SK-N-SH (cell line): ENCODE results near the gene CCDC34. TPM values are rescaled to one million over a fixed set of nuclear protein-coding genes. Genes with fewer than 3 reads are reported as not detected.

Experiments
- CTCF ChIA-PET: fragments of 300-600, 350-600 bp; formaldehyde crosslinking; extraction: SDS; loops from one replicate; lab custom pipeline; 2021; lab: Yijun Ruan, JAX
- POLR2A ChIA-PET: fragments of 350-600 bp; sonication (Branson Sonifier 250); formaldehyde crosslinking; extraction: SDS; loops from one replicate; lab custom pipeline; 2020; ENCODE audit warnings: antibody characterized with exemption, inconsistent platforms; lab: Yijun Ruan, JAX
- DNase-seq: peaks from one replicate; pipeline ENCODE4 v3.0.0; 2012
- H2AFZ ChIP-seq: fragments of 200-600 bp; sonication (generic); 2 replicates; pipeline ENCODE4 v1.8.1; 2016; ENCODE audit warnings: antibody characterized with exemption, mild to moderate bottlenecking, low read depth
- H3F3A ChIP-seq: fragments of 200-600 bp; sonication (generic); replicated peaks from 2 replicates; pipeline ENCODE3; 2016; ENCODE audit warnings: antibody characterized with exemption, mild to moderate bottlenecking; ENCODE audit not compliant: insufficient read depth
- H3K27ac ChIP-seq, 2 experiments: fragments of 200-500 bp in 1 of 2; fragments of 200-600 bp in 1 of 2; sonication (Bioruptor generic) in 1 of 2; sonication (generic), shearing (Covaris generic) in 1 of 2; 2 replicates each; pipeline versions ENCODE4 v1.5.1 to v1.6.1; 2014 to 2016; ENCODE audit warnings: low read depth in 2 of 2, inconsistent platforms in 1 of 2, low read length in 1 of 2, mild to moderate bottlenecking in 1 of 2, mixed read lengths in 1 of 2
- H3K27me3 ChIP-seq: fragments of 200-600 bp; sonication (generic), shearing (Covaris generic); 2 replicates; pipeline ENCODE4 v1.6.1; 2016; ENCODE audit warnings: mixed run types; ENCODE audit not compliant: insufficient read depth
- H3K36me3 ChIP-seq, 2 experiments: fragments of 200-500 bp in 1 of 2; fragments of 200-600 bp in 1 of 2; sonication (Bioruptor generic) in 1 of 2; sonication (generic) in 1 of 2; replicated peaks in 1 of 2; 2 replicates each; pipeline versions ENCODE3 to v1.5.1; 2014 to 2016; ENCODE audit warnings: low read length in 1 of 2, mild to moderate bottlenecking in 1 of 2; ENCODE audit not compliant: insufficient read depth in 2 of 2, control insufficient read depth in 1 of 2
- H3K4me1 ChIP-seq, 2 experiments: fragments of 200-500 bp in 1 of 2; fragments of 200-600 bp in 1 of 2; sonication (Bioruptor generic) in 1 of 2; sonication (generic), shearing (Covaris generic) in 1 of 2; 2 replicates each; pipeline versions ENCODE4 v1.5.1 to v1.6.1; 2014 to 2016; ENCODE audit warnings: low read depth in 1 of 2, low read length in 1 of 2, mixed run types in 1 of 2; ENCODE audit not compliant: insufficient read depth in 2 of 2, control insufficient read depth in 1 of 2
- H3K4me2 ChIP-seq: fragments of 200-600 bp; sonication (generic), shearing (Covaris generic); 2 replicates; pipeline ENCODE4 v1.6.1; 2017; ENCODE audit warnings: mixed run types
- H3K4me3 ChIP-seq, 2 experiments: fragments of 200-500 bp in 1 of 2; fragments of 200-600 bp in 1 of 2; sonication (Bioruptor generic) in 1 of 2; sonication (generic), shearing (Covaris generic) in 1 of 2; 2 replicates each; pipeline versions ENCODE4 v1.5.1 to v1.8.1; 2014 to 2016; ENCODE audit warnings: low read depth in 2 of 2, inconsistent platforms in 1 of 2, low read length in 1 of 2, mild to moderate bottlenecking in 1 of 2, mixed read lengths in 1 of 2, moderate library complexity in 1 of 2
- H3K79me2 ChIP-seq: fragments of 200-600 bp; sonication (generic); 2 replicates; pipeline ENCODE4 v1.8.1; 2017; ENCODE audit warnings: mild to moderate bottlenecking; ENCODE audit not compliant: insufficient read depth
- H3K9ac ChIP-seq: fragments of 200-600 bp; sonication (generic); 2 replicates; pipeline ENCODE4 v1.6.1; 2017; ENCODE audit warnings: mixed run types
- H3K9me2 ChIP-seq: fragments of 200-600 bp; sonication (generic); 2 replicates; pipeline ENCODE4 v1.6.1; 2017; ENCODE audit warnings: mixed run types
- H3K9me3 ChIP-seq: fragments of 200-600 bp; sonication (generic); 2 replicates; pipeline ENCODE4 v1.6.1; 2017; ENCODE audit warnings: mixed run types, mild to moderate bottlenecking, moderate library complexity
- H4K20me1 ChIP-seq: fragments of 200-600 bp; sonication (generic); 2 replicates; pipeline ENCODE4 v1.6.1; 2017; ENCODE audit warnings: mild to moderate bottlenecking, mixed run types; ENCODE audit not compliant: insufficient read depth
- CHD2 ChIP-seq: fragments of 150-350 bp; IDR thresholded peaks from 2 replicates; pipeline ENCODE4 v1.6.1; 2018; ENCODE audit warnings: low read length; ENCODE audit not compliant: partially characterized antibody
- EP300 ChIP-seq, 2 experiments: IDR thresholded peaks; 2 replicates each; pipeline versions ENCODE4 v1.4.0 to v1.6.1; 2012; ENCODE audit warnings: borderline replicate concordance in 1 of 2, low read depth in 1 of 2, low read length in 1 of 2
- GABPA ChIP-seq: IDR thresholded peaks from 2 replicates; pipeline ENCODE4 v1.4.0; 2012; ENCODE audit warnings: low read depth, mild to moderate bottlenecking
- GATA2 ChIP-seq: sonication (generic); formaldehyde crosslinking; IDR thresholded peaks from 2 replicates; pipeline ENCODE4 v1.5.0; 2020; ENCODE audit warnings: mild to moderate bottlenecking, missing genetic modification reagents
- MXI1 ChIP-seq: IDR thresholded peaks from 2 replicates; pipeline ENCODE4 v1.6.1; 2012; ENCODE audit warnings: mild to moderate bottlenecking, low read depth, low read length, improper control_type of control experiment
- NFIC ChIP-seq: IDR thresholded peaks from 2 replicates; pipeline ENCODE4 v1.4.0; 2012; ENCODE audit warnings: borderline replicate concordance
- NRF1 ChIP-seq: IDR thresholded peaks from 2 replicates; pipeline ENCODE4 v1.6.1; 2012; ENCODE audit warnings: low read depth, mild to moderate bottlenecking, low read length
- SMC3 ChIP-seq: IDR thresholded peaks from 2 replicates; pipeline ENCODE4 v1.6.1; 2012; ENCODE audit warnings: low read depth, low read length, improper control_type of control experiment
- TEAD4 ChIP-seq: IDR thresholded peaks from 2 replicates; pipeline ENCODE4 v1.4.0; 2012; ENCODE audit warnings: mild to moderate bottlenecking, borderline replicate concordance; ENCODE audit not compliant: insufficient read depth
- WGBS: methylation state at CpG from one replicate; pipeline ENCODE4 v1.1.6; 2017; ENCODE audit warnings: low lambda C conversion rate; 5-methylcytosine and 5-hydroxymethylcytosine counted together
- polyA plus RNA-seq, 3 experiments: library from polyadenylated mRNA; depleted of rRNA; stranded (reverse); fragments of >200 nt; gene quantifications; 2 replicates each; pipeline ENCODE4 v1.2.3, GENCODE V29; 2012
- TF ChIP-seq, protein P1 (sequence below): fragments of 150-350 bp; IDR thresholded peaks from 2 replicates; pipeline ENCODE4 v1.6.1; 2016; ENCODE audit warnings: mild to moderate bottlenecking, low read depth, low read length

Gene CCDC34
- polyA plus RNA-seq, 1 of the 3 experiments (the other 2 are of a cell fraction): 6.7 TPM

- peaks cover 9 to 17% of the 10 kb centered on the region in 2 experiments for H3K36me3 ChIP-seq
- H3K9me3 ChIP-seq: no peaks in the 10 kb centered on the region
- no peaks in the 10 kb centered on the region for H3K79me2 ChIP-seq
- no peak overlapping the region for H3K27ac ChIP-seq
- H3K27me3 ChIP-seq: no peaks in the 10 kb centered on the region
- no peaks in the 10 kb centered on the region for H4K20me1 ChIP-seq
- H3F3A ChIP-seq: peaks cover 9% of the 10 kb centered on the region
- no peak for DNase-seq
- TF ChIP-seq GABPA (no peak), SMC3 (no peak), MXI1 (no peak), EP300 (IDR thresholded peaks at IDR 0.05; ENCODE audit: borderline replicate concordance in 1 of 2, low read depth in 1 of 2, low read length in 1 of 2) (no peak)
- TF ChIP-seq, all 33 proteins: peak for 0
- Histone ChIP-seq H3K9ac (no peak overlapping the region), H3K4me2 (no peak overlapping the region), H3K4me1 (peaks cover 7 to 9% of the 10 kb centered on the region in 2 experiments; a peak in 3 of 4 replicates), H2AFZ (no peak overlapping the region), H3K9me2 (no peaks in the 10 kb centered on the region), H3K4me3 (no peak overlapping the region)
- CTCF ChIA-PET: interaction anchor here (0.7 to 0.9 kb wide), 2 partner anchors 125 to 190 kb away, joined by 3 read pairs; no protein-coding TSS in a partner anchor
- 84% methylated on average over 6 of the region's 6 CpGs for WGBS
- POLR2A ChIA-PET: no interaction called here
Observed at GRCh38 chr11:27373856-27374602, 11.0 kb upstream of the CCDC34 start.

GRCh38 chr11:27373392-27373791, 10.4 kb upstream of the CCDC34 start:
- H3K36me3 ChIP-seq: peaks cover 9 to 17% of the 10 kb centered on the region in 2 experiments
- no peaks in the 10 kb centered on the region for H3K79me2 ChIP-seq
- no peak overlapping the region for H3K4me3 ChIP-seq
- no peak overlapping the region for H2AFZ ChIP-seq
- H3K9me2 ChIP-seq: no peaks in the 10 kb centered on the region
- H3K4me2 ChIP-seq: no peak overlapping the region
- H3K27ac ChIP-seq: no peak overlapping the region
- peaks cover 7 to 14% of the 10 kb centered on the region in 2 experiments; a peak in 3 of 4 replicates for H3K4me1 ChIP-seq
- 93% methylated on average over 3 of the region's 3 CpGs for WGBS
- ChIA-PET CTCF (interaction anchor here (0.9 to 1.6 kb wide), 2 partner anchors 10 to 125 kb away, joined by 3 to 6 read pairs; no protein-coding TSS in a partner anchor), POLR2A (no interaction called here)
- no peaks in the 10 kb centered on the region for H3K27me3 ChIP-seq
- H3F3A ChIP-seq: peaks cover 9% of the 10 kb centered on the region
- H4K20me1 ChIP-seq: no peaks in the 10 kb centered on the region
- TF ChIP-seq EP300 (IDR thresholded peaks at IDR 0.05; ENCODE audit: borderline replicate concordance in 1 of 2, low read depth in 1 of 2, low read length in 1 of 2): no peak
- TF ChIP-seq MXI1: no peak
- no peak for TF ChIP-seq NFIC
- DNase-seq: no peak
- no peak overlapping the region for H3K9ac ChIP-seq
- no peaks in the 10 kb centered on the region for H3K9me3 ChIP-seq

DNA sequence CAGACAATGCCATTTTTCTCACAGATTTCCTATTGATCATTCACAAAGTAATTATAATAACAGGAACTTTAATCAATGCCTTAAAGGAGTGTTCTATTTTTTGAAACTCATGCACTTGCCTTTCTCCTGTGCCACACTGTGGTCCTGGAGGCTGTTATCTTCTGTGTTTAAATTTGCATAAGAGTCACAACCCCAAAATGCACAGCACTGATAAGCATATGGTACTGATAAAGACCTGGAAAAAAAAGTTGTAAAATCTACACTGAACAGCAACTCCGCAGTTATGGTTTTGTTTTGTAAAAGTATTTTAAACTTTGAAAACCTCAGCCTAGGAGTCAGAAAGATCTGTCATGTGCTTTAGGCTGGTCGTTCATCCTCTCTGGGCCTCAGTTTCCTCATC, 9.1 kb upstream of the CCDC34 start:
- peaks cover 9 to 17% of the 10 kb centered on the region in 2 experiments for H3K36me3 ChIP-seq
- no peak overlapping the region for H3K4me3 ChIP-seq
- H3K9me3 ChIP-seq: no peaks in the 10 kb centered on the region
- H3K79me2 ChIP-seq: no peaks in the 10 kb centered on the region
- no peaks in the 10 kb centered on the region for H4K20me1 ChIP-seq
- no peaks in the 10 kb centered on the region for H3K27me3 ChIP-seq
- TF ChIP-seq GATA2: no peak
- no peak for TF ChIP-seq TEAD4
- TF ChIP-seq NFIC: no peak
- TF ChIP-seq NRF1: no peak
- TF ChIP-seq, protein P1, sequence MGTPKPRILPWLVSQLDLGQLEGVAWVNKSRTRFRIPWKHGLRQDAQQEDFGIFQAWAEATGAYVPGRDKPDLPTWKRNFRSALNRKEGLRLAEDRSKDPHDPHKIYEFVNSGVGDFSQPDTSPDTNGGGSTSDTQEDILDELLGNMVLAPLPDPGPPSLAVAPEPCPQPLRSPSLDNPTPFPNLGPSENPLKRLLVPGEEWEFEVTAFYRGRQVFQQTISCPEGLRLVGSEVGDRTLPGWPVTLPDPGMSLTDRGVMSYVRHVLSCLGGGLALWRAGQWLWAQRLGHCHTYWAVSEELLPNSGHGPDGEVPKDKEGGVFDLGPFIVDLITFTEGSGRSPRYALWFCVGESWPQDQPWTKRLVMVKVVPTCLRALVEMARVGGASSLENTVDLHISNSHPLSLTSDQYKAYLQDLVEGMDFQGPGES: no peak
- TF ChIP-seq CHD2: no peak
- no peak for TF ChIP-seq EP300 (IDR thresholded peaks at IDR 0.05; ENCODE audit: borderline replicate concordance in 1 of 2, low read depth in 1 of 2, low read length in 1 of 2)
- 88% methylated on average over 2 of the region's 2 CpGs for WGBS
- no peak overlapping the region for H3K27ac ChIP-seq
- no peak overlapping the region for H2AFZ ChIP-seq
- no peaks in the 10 kb centered on the region for H3K9me2 ChIP-seq
- POLR2A ChIA-PET: interaction anchor here (0.8 kb wide), 1 partner anchor 100 kb away, joined by 3 read pairs; the partner anchor contains the start of gene LGR4
- CTCF ChIA-PET: interaction anchor here (1.0 to 1.6 kb wide), 3 partner anchors 12 to 114 kb away, joined by 3 to 6 read pairs (median 3); no protein-coding TSS in a partner anchor
- H3K4me2 ChIP-seq: no peak overlapping the region
- peaks cover 9% of the 10 kb centered on the region for H3F3A ChIP-seq
- DNase-seq: no peak
- H3K4me1 ChIP-seq: peaks cover 7 to 20% of the 10 kb centered on the region in 2 experiments; a peak in 3 of 4 replicates
- no peak overlapping the region for H3K9ac ChIP-seq
